Tibial artery (tissue), 4 donors: ENCODE data around the gene TMEM225B.
"Not testable (repeated sequence)": the region's sequence is repeated elsewhere in the genome, so short reads cannot be mapped to it uniquely, and the experiment has no call there.

Source experiments
- DNase-seq, 2 donors: peaks; one replicate each; pipeline ENCODE4 v3.0.0-alpha.2; 2019
- H3K27ac ChIP-seq, 2 donors: fragments of 200-600 bp; sonication (generic) in 1 of 2; 1 replicate in 1 of 2; 2 replicates in 1 of 2; pipeline ENCODE4 v1.5.1; 2018 to 2019; ENCODE audit warnings: mild to moderate bottlenecking in 1 of 2
- H3K27me3 ChIP-seq, 2 donors: fragments of 200-600 bp; sonication (generic) in 1 of 2; one replicate each; pipeline versions ENCODE4 v1.5.1 to v1.6.0; 2016 to 2019
- H3K36me3 ChIP-seq, 3 donors: fragments of 200-600 bp; sonication (generic) in 2 of 3; one replicate each; pipeline ENCODE4 v1.5.1; 2016 to 2019; ENCODE audit warnings: mild to moderate bottlenecking in 2 of 3
- H3K4me1 ChIP-seq, 4 donors: fragments of 200-600 bp; sonication (generic) in 2 of 4; 1 replicate in 3 of 4; 2 replicates in 1 of 4; pipeline ENCODE4 v1.5.1; 2016 to 2019
- H3K4me3 ChIP-seq, 2 donors: fragments of 200-600 bp; sonication (generic) in 1 of 2; 1 replicate in 1 of 2; 2 replicates in 1 of 2; pipeline ENCODE4 v1.5.1; 2018 to 2019; ENCODE audit warnings: mild to moderate bottlenecking in 2 of 2
- H3K9me3 ChIP-seq, 3 donors: fragments of 200-600 bp; sonication (generic) in 1 of 3; one replicate each; pipeline ENCODE4 v1.5.1; 2016 to 2019
- intact Hi-C: fragments of 100-400 bp; cut with DNase I; formaldehyde crosslinking; loops from one replicate; pipeline ENCODE4 v1.15.0; 2023; ENCODE audit warnings: low total_unique reads
- TF ChIP-seq, protein P1 (sequence below), 2 experiments: fragments of 200-600 bp in 1 of 2; fragments of 450-650 bp in 1 of 2; IDR thresholded peaks; one replicate each; pipeline ENCODE4 v1.5.1; 2017 to 2019; ENCODE audit warnings: antibody characterized with exemption in 2 of 2, mild to moderate bottlenecking in 1 of 2, moderate library complexity in 1 of 2

Gene TMEM225B

DNA sequence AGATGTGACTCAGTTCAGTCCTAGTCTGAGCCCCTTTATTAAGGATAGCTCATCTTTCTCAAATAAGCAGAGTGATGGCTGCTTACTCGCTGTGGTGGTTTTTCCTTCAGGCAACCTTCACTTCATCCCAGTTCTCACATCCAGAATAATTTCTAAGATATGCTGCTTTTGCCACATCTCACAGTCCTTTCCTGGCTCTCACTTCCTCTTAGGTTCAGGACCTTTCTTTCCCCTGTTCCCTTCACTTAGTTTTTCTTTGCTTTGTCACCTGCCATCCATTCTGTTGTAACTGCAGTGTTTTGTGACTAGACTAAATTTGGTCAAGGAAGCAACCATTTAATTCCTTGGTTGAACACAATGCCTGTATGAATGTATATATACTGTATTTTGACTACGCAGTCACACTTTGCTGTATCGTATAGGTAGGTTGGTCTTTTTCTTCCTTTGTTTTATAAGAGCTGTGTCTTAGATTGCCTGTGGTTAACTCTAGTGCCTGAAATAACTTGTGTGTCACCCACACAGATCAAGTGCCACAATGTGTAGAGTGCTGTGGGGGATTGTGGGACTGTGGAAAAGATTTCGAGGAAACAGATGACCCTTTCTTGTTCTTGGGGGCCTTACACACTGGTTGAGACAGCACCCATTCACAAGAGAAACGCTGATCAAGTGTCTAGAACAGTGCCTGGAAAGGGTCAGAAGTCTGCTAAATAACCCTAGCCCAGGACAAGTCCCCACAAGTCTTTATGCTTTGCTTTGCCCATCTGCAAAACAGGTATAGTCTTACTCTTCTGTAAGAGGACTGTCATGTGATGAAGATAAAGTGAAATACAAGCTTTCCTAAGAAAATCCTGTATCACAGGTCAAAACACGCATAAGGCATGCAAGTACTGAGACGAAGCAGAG is 37.0 kb upstream of the TMEM225B start:
- TF ChIP-seq, protein P1, sequence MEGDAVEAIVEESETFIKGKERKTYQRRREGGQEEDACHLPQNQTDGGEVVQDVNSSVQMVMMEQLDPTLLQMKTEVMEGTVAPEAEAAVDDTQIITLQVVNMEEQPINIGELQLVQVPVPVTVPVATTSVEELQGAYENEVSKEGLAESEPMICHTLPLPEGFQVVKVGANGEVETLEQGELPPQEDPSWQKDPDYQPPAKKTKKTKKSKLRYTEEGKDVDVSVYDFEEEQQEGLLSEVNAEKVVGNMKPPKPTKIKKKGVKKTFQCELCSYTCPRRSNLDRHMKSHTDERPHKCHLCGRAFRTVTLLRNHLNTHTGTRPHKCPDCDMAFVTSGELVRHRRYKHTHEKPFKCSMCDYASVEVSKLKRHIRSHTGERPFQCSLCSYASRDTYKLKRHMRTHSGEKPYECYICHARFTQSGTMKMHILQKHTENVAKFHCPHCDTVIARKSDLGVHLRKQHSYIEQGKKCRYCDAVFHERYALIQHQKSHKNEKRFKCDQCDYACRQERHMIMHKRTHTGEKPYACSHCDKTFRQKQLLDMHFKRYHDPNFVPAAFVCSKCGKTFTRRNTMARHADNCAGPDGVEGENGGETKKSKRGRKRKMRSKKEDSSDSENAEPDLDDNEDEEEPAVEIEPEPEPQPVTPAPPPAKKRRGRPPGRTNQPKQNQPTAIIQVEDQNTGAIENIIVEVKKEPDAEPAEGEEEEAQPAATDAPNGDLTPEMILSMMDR (IDR thresholded peaks at IDR 0.05), result no peak
- no peaks in the 10 kb centered on the region for H3K9me3 ChIP-seq
- H3K4me3 ChIP-seq, result no peak overlapping the region
- peaks cover 42 to 67% (median 48%) of the 10 kb centered on the region in 3 donors for H3K36me3 ChIP-seq
- no peak overlapping the region for H3K27ac ChIP-seq
- no peaks in the 10 kb centered on the region for H3K27me3 ChIP-seq
- intact Hi-C loops, result no loop called here
- no peak for DNase-seq
- H3K4me1 ChIP-seq, result peaks cover 0 to 38% (median 27%) of the 10 kb centered on the region in 4 donors

DNA sequence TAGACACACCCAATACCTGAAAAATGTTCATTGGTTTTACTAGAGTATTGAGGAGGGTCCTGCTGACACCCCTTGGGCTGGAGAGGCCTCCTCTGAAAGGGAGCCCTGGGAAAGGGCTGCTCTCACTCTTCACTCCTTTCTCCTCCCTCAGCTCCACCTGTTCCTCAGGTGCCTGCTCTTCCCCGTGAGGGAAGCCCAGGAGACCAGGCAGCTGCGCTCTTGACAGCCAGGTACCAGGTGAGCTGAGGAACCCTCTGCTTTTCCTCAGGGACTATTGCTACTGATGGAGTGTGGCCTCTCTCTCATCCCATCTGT is 36.4 kb upstream of the TMEM225B start:
- H3K9me3 ChIP-seq, result no peaks in the 10 kb centered on the region
- H3K36me3 ChIP-seq, result peaks cover 45 to 67% (median 54%) of the 10 kb centered on the region in 3 donors
- no peak for DNase-seq
- no peak overlapping the region for H3K27ac ChIP-seq
- TF ChIP-seq, protein P1 (IDR thresholded peaks at IDR 0.05), result no peak
- intact Hi-C loops, result no loop called here
- no peak overlapping the region for H3K4me3 ChIP-seq
- no peaks in the 10 kb centered on the region for H3K27me3 ChIP-seq
- peaks cover 0 to 37% (median 23%) of the 10 kb centered on the region in 4 donors for H3K4me1 ChIP-seq

DNA sequence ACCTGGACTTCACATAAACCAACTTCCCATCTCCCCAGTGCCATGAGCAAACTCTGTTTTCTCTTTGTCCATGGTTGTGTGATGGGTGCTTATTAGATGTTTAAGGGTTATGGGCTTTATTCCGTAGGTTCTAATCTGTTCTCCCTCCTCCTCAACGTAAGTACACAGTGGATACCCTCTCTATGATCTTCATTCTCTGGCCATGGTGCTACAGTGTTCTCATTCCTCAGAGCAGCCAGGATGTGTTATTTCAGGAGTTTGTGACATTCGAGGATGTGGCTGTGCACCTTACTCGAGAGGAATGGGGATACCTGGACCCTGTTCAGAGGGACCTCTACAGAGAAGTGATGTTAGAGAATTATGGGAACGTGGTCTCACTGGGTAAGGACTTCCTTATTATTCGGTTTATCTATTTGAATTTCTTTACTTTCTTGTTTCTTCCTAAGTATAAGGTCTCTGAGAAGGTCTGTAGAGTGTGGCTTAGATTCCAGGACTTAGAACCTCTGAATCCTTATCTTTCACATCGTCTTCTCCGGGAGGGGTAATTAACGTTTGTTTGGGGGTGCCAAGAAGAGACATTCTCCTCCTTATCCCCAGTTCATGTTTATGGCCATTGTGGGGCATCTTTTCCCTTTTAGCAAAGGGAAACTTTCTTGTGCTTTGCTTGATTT is 35.8 kb upstream of the TMEM225B start:
- intact Hi-C loops, result no loop called here
- Histone ChIP-seq H3K27me3 (no peaks in the 10 kb centered on the region), H3K9me3 (no peaks in the 10 kb centered on the region), H3K4me1 (peaks cover 0 to 31% (median 18%) of the 10 kb centered on the region in 4 donors), H3K36me3 (peaks cover 47 to 70% (median 54%) of the 10 kb centered on the region in 3 donors), H3K27ac (no peak overlapping the region), H3K4me3 (no peak overlapping the region)
- TF ChIP-seq, protein P1 (IDR thresholded peaks at IDR 0.05), result no peak
- no peak for DNase-seq

DNA sequence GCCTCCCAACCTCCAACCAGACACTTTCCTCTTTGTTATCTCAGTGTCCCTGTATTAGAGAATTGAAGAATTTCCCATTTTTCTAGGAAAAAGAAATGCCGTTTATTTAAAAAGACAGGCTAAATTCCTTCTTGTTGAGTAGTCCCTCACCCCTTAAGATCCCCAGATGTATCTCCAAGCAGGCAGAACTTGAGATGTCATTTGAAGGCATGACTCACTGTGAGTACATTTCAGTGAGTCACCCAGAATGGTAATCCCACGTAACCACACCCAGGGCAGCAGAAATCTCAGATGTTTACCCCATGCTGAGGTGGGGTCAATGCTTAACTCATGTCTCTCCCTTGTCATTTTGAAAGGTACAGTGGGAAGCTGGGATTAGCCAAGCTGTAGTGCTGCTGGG is 35.2 kb upstream of the TMEM225B start:
- Histone ChIP-seq H3K4me3 (no peak overlapping the region), H3K4me1 (peaks cover 0 to 27% (median 13%) of the 10 kb centered on the region in 4 donors), H3K9me3 (no peaks in the 10 kb centered on the region), H3K27ac (no peak overlapping the region), H3K27me3 (no peaks in the 10 kb centered on the region), H3K36me3 (peaks cover 47 to 74% (median 58%) of the 10 kb centered on the region in 3 donors)
- intact Hi-C loops, result no loop called here
- DNase-seq, result no peak
- TF ChIP-seq, protein P1 (IDR thresholded peaks at IDR 0.05), result no peak

DNA sequence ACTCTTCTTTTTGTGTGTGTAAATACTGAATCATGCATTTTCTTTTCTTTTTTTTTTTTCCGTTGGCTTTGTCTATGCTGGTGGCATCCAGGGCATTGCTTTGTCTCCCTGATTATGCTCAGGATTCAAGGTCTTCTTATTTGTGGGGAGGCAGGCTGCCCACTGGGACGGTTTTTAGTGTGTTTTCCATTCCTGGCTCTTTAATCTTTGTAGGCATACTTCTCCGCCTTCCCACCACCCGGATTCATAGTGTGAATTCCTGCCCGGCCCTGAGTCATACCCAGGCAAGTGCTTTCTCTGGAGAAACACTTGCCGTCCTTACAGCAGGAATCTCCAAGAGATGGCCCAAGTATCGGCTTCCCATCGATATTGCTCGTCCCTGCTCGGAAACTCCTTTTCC is 34.4 kb upstream of the TMEM225B start:
- Histone ChIP-seq H3K27me3 (no peaks in the 10 kb centered on the region), H3K4me1 (peaks cover 0 to 27% (median 13%) of the 10 kb centered on the region in 4 donors), H3K36me3 (peaks cover 51 to 82% (median 62%) of the 10 kb centered on the region in 3 donors)

DNA sequence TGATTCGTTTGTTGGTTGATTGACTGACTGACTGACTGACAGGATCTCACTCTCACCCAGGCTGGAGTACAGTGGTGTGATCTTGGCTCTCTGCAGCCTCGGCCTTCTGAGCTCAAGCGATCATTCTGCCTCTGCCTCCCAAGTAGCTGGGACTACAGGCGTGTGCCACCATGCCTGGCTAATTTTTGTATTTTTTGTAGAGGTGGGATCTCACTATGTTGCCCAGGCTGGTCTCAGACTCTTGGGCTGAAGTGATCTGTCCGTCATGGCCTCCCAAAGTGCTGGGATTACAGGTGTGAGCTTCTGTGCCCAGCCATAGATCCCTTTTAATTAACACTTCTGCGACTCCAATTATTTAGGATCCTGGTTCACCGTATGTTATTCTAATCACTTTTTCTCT is 29.3 kb upstream of the TMEM225B start:
- intact Hi-C loops, result not testable (repeated sequence)

More for the DNA sequence above, 34.4 kb upstream of the TMEM225B start:
- H3K9me3 ChIP-seq, result no peaks in the 10 kb centered on the region
- intact Hi-C loops, result no loop called here
- no peak overlapping the region for H3K27ac ChIP-seq
- TF ChIP-seq, protein P1 (IDR thresholded peaks at IDR 0.05), result no peak
- DNase-seq, result no peak
- no peak overlapping the region for H3K4me3 ChIP-seq

More for the DNA sequence above, 29.3 kb upstream of the TMEM225B start:
- DNase-seq, H3K4me1 ChIP-seq, H3K27me3 ChIP-seq, H3K4me3 ChIP-seq, H3K9me3 ChIP-seq, H3K27ac ChIP-seq: not testable (repeated sequence)
- H3K36me3 ChIP-seq, result peaks cover 51 to 95% (median 76%) of the 10 kb centered on the region in 3 donors
